LNCaP clone FGC (cell line): ENCODE results near the gene COMMD6.
"Not testable (repeated sequence)": the region's sequence is repeated elsewhere in the genome, so short reads cannot be mapped to it uniquely, and the experiment has no call there.

Source experiments
- DNase-seq: peaks from one replicate; pipeline ENCODE4 v3.0.0-alpha.2; 2011; ENCODE audit warnings: low read depth
- H3K4me3 ChIP-seq: 2 replicates; pipeline ENCODE4 v1.5.1; 2011; ENCODE audit warnings: mild to moderate bottlenecking, low read depth, low read length, control low read depth
- TF ChIP-seq, protein P1 (sequence below): IDR thresholded peaks from 2 replicates; pipeline ENCODE4 v1.5.1; 2012; ENCODE audit warnings: mild to moderate bottlenecking; ENCODE audit not compliant: control insufficient read depth, insufficient read depth; ENCODE audit errors: extremely low read depth

Gene COMMD6

DNA sequence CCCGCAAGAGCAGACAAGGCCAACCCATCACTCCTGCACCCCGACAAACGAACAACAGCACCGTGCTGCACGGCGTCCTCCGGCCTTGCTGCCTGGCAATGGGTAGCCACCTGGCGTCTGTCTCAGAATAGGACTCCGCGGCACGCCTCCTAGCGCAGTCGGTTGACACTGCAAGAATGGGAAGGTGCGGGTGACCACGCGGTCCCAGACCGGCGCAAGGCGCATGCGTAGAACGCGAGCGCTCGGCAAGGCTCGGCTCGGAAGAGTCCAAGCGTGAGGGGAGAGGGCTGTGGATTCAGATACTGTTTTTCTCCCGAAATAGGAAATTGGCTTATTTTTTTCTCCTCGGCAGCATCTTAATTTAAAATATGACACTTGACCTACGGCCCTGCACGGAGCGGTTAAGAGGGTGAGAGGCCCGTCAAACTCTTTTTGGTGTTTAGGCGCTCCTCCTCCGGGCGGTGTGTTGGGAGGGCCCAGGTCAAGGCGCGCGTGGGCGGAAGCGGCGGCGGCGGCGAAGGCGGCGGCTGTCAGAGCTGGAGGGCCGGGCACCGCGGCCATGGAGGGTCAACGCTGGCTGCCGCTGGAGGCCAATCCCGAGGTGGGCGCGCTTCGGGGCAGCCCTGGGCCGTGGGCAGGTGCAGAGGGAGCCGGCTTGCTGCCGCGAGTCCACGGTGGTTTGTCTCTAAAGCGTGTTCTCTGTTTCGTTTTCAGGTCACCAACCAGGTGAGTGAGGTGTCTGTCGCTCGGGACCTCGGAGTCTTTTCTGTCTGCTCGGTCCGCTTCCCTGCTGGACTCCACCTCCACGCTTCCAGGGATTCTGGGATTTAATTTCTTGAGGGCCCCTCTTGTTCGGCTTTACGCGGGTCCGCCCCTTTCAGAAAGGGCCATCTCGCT is 11.9 kb upstream of the COMMD6 start, which contains the start of gene UCHL3:
Gene UCHL3, plus strand, starts transcription at position 530 of the 897 bp plus-strand sequence. Its CDS starts 30 bp downstream, at position 560.
- DNase-seq: peak; percentile 84
- peak within 1 kb of the TSS; percentile 97 for H3K4me3 ChIP-seq
- TF ChIP-seq, protein P1, sequence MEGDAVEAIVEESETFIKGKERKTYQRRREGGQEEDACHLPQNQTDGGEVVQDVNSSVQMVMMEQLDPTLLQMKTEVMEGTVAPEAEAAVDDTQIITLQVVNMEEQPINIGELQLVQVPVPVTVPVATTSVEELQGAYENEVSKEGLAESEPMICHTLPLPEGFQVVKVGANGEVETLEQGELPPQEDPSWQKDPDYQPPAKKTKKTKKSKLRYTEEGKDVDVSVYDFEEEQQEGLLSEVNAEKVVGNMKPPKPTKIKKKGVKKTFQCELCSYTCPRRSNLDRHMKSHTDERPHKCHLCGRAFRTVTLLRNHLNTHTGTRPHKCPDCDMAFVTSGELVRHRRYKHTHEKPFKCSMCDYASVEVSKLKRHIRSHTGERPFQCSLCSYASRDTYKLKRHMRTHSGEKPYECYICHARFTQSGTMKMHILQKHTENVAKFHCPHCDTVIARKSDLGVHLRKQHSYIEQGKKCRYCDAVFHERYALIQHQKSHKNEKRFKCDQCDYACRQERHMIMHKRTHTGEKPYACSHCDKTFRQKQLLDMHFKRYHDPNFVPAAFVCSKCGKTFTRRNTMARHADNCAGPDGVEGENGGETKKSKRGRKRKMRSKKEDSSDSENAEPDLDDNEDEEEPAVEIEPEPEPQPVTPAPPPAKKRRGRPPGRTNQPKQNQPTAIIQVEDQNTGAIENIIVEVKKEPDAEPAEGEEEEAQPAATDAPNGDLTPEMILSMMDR: peak; percentile 89

DNA sequence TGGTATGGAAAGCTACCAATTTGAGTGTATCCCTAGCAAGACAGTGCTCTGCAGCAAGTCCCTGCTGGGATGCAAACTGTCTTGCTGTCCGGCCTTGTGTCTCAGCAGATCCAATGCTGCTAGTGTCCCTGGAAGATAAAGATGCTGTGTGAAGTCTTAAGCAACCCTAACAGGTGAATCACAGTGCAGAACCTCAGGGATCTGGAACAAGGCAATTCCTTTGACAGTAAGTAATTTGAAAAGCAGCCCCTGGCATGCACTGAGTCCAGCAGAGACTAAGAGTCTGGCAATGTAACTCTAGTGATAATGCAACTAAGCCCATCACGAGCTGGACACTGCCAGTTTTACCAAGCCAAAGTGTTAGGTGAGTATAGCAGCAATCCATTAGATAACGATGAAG is 10.3 kb upstream of the COMMD6 start:
- no peak for DNase-seq
- H3K4me3 ChIP-seq: no peak overlapping the region
- TF ChIP-seq, protein P1: no peak

DNA sequence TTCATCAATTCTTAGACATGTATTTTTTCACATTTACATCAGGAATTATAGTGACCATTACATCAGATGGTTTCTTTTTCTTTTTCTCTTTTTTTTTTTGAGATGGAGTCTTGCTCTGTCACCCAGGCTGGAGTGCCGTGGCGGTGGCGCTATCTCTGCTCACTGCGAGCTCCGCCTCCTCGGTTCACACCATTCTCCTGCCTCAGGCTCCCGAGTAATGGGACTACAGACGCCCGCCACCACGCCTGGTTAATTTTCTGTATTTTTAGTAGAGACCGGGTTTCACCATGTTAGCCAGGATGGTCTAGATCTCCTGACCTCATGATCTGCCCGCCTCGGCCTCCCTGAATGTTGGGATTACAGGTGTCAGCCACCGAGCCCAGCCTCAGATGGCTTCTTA is 7.7 kb upstream of the COMMD6 start:
- not testable (repeated sequence) for DNase-seq, H3K4me3 ChIP-seq

DNA sequence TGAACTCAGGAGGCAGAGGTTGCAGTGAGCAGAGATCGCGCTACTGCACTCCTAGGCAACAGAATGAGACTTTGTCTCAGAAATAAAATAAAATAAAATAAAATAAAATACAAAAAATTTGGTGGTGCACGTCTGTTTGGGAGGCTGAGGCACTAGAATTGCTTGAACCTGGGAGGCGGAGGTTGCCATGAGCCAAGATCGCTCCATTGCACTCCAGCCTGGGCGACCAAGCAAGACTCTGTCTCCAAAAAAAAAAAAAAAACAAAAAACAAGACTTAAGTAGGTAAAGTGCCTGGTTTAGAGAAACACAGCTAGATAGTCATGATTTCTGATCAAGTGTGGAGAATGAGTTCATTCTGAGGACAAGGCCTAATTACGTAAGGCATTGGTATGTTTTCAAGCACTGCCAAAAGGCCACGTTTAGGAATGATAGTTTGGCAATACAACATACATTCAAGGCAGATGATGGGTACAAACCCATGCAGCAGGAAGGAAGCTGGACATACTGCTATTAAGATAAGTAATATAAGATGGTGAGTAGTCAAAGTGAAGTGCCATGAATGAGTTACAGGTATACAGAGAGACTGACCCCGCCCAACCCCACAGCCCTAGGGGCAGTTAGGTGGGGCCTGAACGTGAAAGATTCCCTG is 7.2 kb upstream of the COMMD6 start:
- no peak for DNase-seq
- H3K4me3 ChIP-seq: no peak overlapping the region
- TF ChIP-seq, protein P1: no peak

DNA sequence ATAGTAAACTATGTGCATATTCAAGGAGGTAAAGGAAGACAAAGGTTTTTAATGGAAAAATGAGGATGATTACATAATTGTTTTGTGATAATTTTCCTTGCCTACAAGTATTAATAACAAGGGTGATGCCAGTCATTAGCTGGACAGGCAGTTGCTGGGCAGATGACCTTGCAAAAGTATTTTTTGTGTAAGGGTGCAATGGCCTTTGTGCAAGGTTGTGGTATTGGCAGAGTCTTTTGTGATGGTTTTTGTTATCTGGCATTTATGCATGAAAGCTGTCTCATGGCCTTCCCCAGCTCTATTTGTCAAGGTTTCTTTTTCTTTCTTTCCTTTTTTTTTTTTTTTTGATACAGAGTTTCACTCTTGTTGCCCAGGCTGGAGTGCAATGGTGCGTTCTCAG is 4.3 kb upstream of the COMMD6 start:
- no peak overlapping the region for H3K4me3 ChIP-seq
- DNase-seq: no peak
- TF ChIP-seq, protein P1: no peak

DNA sequence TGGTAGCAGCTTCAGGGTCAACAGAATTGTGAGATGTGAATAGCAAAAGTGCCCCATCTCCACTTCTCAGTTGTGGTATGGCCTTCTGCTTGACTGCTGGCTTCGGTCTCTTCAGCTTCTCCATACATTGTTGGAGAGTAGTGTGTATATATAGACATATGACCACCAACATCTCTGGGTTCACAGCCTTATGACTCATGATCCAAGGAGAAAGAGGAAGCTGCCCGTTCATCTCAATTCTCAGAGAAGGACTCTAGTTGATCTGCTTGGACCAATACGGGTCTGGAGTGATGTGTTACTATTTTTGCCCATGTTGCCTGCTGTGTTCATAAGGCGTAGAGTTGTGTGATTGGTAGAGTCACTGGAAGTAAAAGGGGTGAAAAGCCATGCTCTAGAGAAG is 3.6 kb upstream of the COMMD6 start:
- H3K4me3 ChIP-seq: no peak overlapping the region
- no peak for DNase-seq
- TF ChIP-seq, protein P1: no peak

DNA sequence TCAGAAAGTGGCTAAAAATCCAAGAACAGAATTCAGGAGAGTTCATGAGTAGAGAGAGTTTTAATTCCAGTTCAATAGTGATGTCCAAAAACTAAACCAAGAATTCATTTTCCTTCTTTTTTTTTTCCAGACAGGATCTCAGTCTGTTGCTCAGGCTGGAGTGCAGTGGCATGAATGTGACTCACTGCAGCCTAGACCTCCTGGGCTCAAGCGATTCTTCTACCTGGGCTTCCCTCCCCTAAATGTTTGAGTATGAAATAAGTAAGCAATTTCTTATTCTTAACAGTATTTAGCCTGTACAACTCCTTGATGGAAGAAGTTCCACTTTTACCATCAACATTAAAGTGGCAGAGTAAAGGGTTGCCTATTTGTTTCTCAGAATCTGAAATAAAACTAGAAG is 3.8 kb downstream of the COMMD6 start:
- DNase-seq: no peak
- no peak overlapping the region for H3K4me3 ChIP-seq
- TF ChIP-seq, protein P1: no peak
